Measurements from ENCODE around the gene INHA.
A peak's percentile ranks its signal among the peaks of the same experiment; 100 is the strongest.

Gene INHA, protein sequence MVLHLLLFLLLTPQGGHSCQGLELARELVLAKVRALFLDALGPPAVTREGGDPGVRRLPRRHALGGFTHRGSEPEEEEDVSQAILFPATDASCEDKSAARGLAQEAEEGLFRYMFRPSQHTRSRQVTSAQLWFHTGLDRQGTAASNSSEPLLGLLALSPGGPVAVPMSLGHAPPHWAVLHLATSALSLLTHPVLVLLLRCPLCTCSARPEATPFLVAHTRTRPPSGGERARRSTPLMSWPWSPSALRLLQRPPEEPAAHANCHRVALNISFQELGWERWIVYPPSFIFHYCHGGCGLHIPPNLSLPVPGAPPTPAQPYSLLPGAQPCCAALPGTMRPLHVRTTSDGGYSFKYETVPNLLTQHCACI

GRCh38 chr2:219572237-219573001, at the start of gene INHA:
TSS of gene INHA (plus strand) at chr2:219572310. CDS start at chr2:219572375, 65 bp downstream.
- Histone ChIP-seq H3K9me3 (ENCODE audit: severe bottlenecking) (no peaks in the 10 kb centered on the region), H3K4me3 (ENCODE audit: severe bottlenecking) (peak within 1 kb of the TSS; percentile 83), H3K36me3 (ENCODE audit: low read depth) (no peaks in the 10 kb centered on the region), H3K27ac (ENCODE audit: poor library complexity, severe bottlenecking) (peak within 1 kb of the TSS; percentile 64), H3K4me1 (ENCODE audit: insufficient read depth, poor library complexity, severe bottlenecking) (peaks cover 13% of the 10 kb centered on the region), H3K27me3 (ENCODE audit: insufficient read depth, poor library complexity, severe bottlenecking) (no peaks in the 10 kb centered on the region)
- ATAC-seq (ENCODE audit: low read depth) (no peak), DNase-seq (ENCODE audit: low spot score) (no peak)
- TF ChIP-seq, protein P1, sequence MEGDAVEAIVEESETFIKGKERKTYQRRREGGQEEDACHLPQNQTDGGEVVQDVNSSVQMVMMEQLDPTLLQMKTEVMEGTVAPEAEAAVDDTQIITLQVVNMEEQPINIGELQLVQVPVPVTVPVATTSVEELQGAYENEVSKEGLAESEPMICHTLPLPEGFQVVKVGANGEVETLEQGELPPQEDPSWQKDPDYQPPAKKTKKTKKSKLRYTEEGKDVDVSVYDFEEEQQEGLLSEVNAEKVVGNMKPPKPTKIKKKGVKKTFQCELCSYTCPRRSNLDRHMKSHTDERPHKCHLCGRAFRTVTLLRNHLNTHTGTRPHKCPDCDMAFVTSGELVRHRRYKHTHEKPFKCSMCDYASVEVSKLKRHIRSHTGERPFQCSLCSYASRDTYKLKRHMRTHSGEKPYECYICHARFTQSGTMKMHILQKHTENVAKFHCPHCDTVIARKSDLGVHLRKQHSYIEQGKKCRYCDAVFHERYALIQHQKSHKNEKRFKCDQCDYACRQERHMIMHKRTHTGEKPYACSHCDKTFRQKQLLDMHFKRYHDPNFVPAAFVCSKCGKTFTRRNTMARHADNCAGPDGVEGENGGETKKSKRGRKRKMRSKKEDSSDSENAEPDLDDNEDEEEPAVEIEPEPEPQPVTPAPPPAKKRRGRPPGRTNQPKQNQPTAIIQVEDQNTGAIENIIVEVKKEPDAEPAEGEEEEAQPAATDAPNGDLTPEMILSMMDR (IDR thresholded peaks at IDR 0.05; ENCODE audit: poor library complexity, severe bottlenecking), result no peak

DNA sequence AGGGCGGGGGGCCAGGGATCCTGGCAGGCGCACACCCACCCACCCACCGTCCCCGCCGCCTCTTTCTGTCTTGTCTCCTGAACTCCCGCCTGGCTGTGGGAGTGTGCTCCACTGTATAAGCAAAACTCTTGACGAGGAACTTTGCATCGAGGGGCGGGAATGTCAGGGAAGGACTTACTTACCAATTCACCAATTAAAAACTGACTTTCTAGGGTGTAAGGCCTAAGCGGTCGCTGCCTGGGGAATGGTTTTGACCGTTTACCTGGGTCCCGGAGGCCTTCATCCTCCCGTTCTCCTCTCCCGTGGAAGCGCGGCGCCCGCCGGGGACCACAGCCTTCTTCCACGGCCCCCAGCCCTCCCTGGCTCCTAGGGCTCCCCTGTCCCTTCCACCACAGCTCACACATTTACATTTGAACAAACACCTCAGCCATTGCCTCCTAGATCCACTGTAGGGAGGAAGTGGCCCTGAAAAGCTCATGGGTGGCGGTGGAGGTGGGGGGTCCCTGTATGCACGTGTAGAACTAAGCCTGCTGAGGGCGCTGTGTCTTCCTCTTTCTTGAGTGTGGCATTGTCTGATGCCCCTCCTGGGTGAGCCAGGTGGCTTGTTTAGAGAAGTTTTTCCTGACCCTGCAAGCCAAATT, 49.0 kb upstream of the INHA start:
- Histone ChIP-seq H3K27me3 (ENCODE audit: insufficient read depth, poor library complexity, severe bottlenecking) (peaks cover 9% of the 10 kb centered on the region), H3K4me3 (ENCODE audit: severe bottlenecking) (no peak overlapping the region)
- TF ChIP-seq, protein P1 (IDR thresholded peaks at IDR 0.05; ENCODE audit: poor library complexity, severe bottlenecking), result no peak

DNA sequence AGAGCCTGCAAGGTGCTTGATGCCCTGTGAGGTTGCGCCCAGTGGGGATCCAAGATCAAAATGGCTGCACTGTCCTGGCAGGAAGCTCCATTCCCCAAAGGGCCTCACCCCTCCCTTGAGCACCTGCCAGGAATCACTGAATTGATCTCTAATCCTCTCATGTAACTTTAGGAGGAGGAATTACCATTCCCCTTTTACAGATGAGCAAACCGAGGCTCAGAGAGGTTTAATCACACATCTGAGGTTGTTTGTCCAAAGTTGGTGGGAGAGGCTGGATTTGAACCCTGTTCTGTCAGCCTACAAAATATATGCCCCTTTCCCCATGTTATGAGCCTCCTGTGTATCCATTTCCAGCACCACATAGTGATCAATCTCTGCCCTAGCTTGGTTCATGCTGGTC, 47.3 kb upstream of the INHA start:
- H3K27ac ChIP-seq (ENCODE audit: poor library complexity, severe bottlenecking), result no peak overlapping the region

More for the DNA sequence above, 49.0 kb upstream of the INHA start:
- H3K9me3 ChIP-seq (ENCODE audit: severe bottlenecking), result no peaks in the 10 kb centered on the region
- ATAC-seq (ENCODE audit: low read depth) (no peak), DNase-seq (ENCODE audit: low spot score) (no peak)
- no peak overlapping the region for H3K27ac ChIP-seq (ENCODE audit: poor library complexity, severe bottlenecking)
- H3K4me1 ChIP-seq (ENCODE audit: insufficient read depth, poor library complexity, severe bottlenecking), result peaks cover 4% of the 10 kb centered on the region
- H3K36me3 ChIP-seq (ENCODE audit: low read depth), result no peaks in the 10 kb centered on the region

DNA sequence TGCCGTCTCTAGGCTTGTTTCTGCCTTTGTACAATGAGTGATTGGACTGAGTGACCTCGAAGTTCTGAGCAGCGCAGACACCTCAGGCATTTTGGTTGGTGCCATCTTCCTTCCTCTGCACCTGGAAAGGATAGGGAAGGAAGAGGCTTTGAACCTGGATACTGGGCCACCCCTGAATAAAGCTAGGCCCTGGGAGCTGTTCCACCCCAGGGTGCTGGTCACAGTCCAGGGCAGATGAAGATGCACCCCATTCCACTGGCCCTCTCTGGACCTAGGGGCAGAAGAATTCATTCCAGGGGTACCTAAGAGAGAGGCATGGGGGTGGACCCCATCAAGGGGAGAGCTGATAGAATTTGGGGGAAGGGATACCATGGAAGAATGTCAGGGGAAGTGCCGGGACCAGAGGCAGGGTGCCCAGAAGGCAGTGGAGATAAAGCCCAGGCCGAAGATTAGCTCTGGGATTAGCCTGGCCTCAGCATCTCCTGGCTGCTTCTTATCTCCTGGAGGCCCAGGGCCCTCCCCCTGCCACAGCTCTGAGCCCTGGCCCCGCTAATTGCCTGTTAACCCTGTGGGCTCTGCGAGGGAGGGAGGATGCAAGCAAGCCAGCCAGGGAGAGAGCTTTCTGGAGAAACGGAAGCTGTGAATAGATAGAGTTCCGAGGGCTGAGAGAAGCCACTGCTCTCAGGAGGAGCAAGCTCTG, 46.4 kb upstream of the INHA start:
- Histone ChIP-seq H3K4me1 (ENCODE audit: insufficient read depth, poor library complexity, severe bottlenecking) (peaks cover 4% of the 10 kb centered on the region), H3K27me3 (ENCODE audit: insufficient read depth, poor library complexity, severe bottlenecking) (peaks cover 22% of the 10 kb centered on the region), H3K9me3 (ENCODE audit: severe bottlenecking) (no peaks in the 10 kb centered on the region), H3K4me3 (ENCODE audit: severe bottlenecking) (no peak overlapping the region), H3K36me3 (ENCODE audit: low read depth) (no peaks in the 10 kb centered on the region), H3K27ac (ENCODE audit: poor library complexity, severe bottlenecking) (no peak overlapping the region)
- DNase-seq (ENCODE audit: low spot score) (no peak), ATAC-seq (ENCODE audit: low read depth) (no peak)
- TF ChIP-seq, protein P1 (IDR thresholded peaks at IDR 0.05; ENCODE audit: poor library complexity, severe bottlenecking), result no peak

More for the DNA sequence above, 47.3 kb upstream of the INHA start:
- ATAC-seq (ENCODE audit: low read depth) (no peak), DNase-seq (ENCODE audit: low spot score) (no peak)
- no peaks in the 10 kb centered on the region for H3K36me3 ChIP-seq (ENCODE audit: low read depth)
- TF ChIP-seq, protein P1 (IDR thresholded peaks at IDR 0.05; ENCODE audit: poor library complexity, severe bottlenecking), result no peak
- H3K4me1 ChIP-seq (ENCODE audit: insufficient read depth, poor library complexity, severe bottlenecking), result peaks cover 4% of the 10 kb centered on the region
- peaks cover 19% of the 10 kb centered on the region for H3K27me3 ChIP-seq (ENCODE audit: insufficient read depth, poor library complexity, severe bottlenecking)
- H3K4me3 ChIP-seq (ENCODE audit: severe bottlenecking), result no peak overlapping the region
- no peaks in the 10 kb centered on the region for H3K9me3 ChIP-seq (ENCODE audit: severe bottlenecking)

All from RWPE2 (cell line).